Fibroblast of skin of right quadriceps (primary cell): ENCODE results near the gene DLX4.

ENCODE experiments used
- DNase-seq: peaks from one replicate; pipeline ENCODE4 v3.0.0-alpha.2; 2013

Gene DLX4, protein sequence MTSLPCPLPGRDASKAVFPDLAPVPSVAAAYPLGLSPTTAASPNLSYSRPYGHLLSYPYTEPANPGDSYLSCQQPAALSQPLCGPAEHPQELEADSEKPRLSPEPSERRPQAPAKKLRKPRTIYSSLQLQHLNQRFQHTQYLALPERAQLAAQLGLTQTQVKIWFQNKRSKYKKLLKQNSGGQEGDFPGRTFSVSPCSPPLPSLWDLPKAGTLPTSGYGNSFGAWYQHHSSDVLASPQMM

DNA sequence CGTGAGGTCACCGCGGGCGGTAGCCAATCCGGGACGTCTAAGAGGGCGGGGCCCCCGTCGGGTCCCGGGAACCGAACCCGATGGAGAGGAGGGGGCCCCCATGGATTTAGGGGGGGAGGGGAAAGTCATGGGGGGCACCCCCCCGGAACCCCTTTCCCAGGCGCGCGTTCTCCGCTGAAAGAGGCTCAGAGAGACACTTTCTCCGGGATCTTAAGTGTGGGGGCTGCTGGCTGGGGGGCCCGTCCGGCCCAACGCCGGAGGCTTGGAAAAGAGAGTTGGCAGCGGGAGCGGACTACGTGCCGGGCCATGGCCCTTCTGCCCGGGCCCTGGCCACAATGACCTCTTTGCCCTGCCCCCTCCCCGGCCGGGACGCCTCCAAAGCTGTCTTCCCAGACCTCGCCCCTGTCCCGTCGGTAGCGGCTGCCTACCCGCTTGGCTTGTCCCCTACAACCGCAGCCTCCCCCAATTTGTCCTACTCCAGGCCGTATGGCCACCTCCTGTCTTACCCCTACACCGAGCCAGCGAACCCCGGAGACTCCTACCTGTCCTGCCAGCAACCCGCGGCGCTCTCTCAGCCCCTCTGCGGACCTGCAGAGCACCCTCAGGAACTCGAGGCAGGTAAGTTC, at the start of gene DLX4:
Gene DLX4, plus strand, starts transcription at position 57 of the 626 bp plus-strand sequence. Its CDS starts 279 bp downstream, at position 336.
- DNase-seq, result no peak

DNA sequence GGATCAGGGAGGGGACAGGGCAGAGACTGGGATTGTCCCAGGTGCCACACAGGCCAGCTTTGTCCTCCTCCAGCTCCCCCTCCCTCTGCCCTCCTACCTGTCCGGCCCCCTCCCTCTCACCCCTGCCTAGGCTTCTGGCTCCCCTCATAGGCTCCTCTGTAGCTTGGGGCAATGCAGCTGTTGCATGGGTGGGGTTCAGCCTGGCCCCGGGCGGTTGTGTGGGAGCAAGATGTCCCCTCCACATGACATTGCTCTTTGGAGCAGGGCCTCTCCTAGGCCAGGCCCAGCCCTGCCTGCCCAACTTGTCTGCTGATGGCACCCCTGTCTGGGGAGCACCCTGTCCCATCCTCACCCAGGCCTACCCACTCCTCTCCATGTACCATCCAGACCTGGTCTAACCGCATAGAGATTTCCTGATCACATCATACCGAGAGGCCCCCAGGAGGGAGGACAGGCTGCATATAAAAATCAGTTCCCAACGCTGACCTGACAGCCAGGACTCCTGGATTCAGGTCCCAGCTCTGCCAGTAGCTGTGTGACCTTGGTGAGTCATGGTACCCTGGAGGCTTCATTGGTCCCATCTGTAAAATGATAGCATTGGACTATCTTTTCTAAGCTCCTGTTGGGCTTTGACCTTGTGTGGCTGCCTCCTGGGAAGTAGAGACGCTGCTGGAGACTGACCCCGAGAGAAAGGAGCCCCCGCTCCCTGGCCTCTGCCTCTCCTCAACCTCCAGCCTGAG, 48.8 kb upstream of the DLX4 start:
- DNase-seq, result no peak

DNA sequence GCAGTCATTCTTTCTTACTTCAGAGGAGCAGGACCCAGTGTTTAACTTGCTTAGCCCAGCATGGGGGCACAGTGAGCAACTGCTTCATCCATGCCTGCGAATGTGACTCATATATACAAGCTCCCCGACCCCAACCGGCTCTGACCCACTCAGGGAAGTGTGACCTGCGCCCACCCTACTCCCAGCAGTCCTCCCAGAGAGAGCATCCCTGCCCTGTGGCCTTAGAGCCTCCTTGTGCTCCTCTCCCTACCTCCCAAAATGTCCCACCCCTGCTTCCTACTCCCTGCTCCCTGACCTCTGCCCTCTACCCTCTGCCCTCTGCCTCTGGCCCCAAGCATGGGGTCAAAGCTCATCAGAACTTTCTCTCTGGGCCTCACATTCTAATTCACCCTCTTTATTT, 46.9 kb upstream of the DLX4 start:
- DNase-seq, result no peak

DNA sequence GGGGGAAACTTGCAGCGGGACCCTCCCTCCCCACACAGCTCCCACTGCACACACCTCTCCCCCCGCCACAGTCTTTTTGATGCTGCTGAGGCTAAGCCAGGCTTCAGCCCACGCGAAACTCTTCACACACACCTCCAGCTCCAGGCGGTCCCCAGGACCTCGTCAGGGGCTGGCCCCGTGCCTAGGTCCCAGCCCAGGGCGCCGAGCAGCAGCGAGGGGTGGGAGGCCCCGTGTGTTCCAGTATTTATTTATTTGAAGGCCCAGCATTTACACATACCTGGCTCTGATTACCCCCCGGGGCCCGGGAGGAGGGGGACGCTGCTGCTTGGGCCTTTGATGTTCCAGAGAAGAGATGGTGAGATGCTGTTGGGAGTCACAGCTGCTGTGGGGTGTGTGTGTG, 44.9 kb upstream of the DLX4 start:
- DNase-seq, result no peak

DNA sequence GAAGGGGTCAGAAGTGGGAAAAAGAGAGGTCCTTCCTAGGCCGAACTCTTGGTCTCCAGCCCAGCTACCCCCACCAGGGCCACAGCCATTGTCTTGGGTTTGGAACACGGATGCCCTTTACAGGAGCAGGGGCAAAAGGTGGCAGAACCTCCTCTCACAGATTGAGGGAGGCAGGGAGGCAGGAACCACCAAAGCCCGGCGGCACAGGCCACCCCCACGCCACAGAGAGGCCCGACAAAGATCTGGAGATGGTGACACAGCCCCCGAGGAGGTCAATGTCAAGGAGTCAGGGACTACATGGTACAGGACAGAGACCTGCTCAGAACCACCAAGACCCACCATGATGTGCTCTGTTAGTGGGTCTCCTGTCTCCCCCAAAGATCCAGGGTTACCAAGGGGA, 44.4 kb upstream of the DLX4 start:
- DNase-seq, result no peak

DNA sequence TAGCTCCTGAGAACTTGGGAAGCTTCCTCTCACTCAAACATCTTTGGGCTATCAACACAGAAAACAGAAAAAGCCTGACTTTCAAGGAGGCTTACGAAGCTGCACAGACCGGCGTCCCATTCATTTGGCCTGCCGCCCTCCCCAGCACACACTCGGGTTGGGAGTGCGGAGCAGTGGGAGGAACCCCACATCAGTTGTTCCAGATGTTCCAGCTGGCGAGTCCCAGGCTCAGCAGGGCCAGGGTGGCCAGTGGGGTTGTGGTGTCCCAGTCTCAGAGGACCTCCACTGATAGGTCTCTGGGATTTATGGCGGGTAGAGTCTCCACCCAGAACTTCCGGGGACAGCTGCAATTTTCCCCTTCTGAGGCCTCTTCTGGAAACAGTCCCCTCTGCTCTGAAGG, 43.1 kb upstream of the DLX4 start:
- DNase-seq, result no peak

DNA sequence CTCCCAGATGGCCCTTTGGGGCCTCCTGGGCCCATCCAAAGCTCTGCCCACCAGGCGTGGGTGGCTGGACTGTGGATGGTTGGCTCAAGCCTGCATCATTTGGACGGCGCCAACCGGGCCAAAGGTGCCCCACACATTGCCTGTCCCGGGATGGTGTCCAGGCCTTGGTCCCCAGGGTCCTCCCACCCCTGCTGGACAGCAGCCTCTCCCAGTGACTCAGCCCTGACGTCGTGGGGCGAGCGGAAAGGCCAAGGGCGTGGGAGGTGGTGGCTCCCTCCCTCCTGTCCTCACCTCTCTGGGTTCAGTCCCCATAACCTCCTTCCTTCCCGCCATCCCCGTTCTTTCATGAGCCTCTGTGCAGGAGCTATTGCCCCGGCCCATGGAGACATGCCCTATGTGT, 42.1 kb upstream of the DLX4 start:
- no peak for DNase-seq

DNA sequence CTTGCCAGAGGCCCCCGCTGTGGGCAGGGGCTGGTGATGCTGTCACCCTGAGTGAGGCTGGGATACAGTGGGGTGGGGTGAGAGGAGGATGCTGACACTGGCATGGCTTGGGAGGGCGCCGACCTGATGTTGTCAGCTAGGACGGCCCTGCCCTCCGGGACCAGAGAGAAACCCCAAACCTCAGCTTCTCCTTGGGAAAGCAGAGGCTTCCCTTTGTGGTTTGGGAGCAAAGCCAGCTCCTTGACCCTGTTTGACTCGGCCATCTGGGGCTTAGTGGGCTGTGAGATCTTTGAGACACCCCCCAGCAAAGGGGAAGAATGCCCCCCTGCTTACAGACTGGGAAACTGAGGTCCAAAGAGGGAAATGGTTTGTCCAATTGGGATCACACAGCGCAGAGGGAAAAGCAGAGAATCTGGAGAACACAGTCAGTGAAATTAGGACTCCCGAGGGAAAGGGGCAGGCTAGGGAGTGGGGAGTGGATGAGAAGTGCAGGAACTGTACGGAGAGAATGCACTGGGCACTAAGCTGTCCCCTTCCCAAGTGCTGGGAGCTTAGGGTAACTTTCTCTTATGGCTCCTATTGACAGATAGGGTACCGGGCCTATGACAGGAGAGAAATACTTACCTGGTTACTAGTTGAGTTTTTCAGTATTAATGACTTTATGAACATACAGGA, 40.7 kb upstream of the DLX4 start:
- DNase-seq, result no peak

DNA sequence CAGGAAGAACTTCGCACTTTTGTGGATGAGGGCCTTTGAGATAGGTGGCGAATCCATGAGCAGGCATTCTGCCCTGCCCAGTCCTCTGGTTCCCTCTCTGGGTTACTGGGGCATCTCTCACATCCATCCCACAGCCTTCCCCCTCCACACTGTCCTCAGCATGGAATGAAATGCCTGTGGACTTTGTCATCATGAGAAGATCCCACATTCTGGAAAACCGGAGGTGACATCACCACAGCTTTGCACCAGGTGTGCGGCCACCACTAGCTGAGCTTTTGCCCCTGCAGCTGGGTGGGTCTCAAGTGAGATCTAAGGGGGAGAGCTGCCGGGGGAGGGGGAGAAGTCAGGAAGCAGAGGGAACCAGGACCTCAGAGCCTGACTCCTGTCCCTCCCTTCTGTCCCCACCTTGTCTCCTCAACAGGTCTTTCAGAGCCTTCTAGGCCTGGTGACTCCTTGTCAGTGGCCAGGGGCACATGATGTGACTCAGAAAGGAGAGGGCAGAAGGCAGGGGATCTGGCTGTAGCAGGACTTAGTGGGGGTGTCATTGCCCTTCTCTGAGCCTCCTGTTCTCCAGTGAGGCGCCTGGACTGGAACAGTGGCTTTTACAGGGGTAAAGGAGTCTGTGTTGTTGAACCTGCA, 40.0 kb upstream of the DLX4 start:
- DNase-seq, result peak; percentile 67

DNA sequence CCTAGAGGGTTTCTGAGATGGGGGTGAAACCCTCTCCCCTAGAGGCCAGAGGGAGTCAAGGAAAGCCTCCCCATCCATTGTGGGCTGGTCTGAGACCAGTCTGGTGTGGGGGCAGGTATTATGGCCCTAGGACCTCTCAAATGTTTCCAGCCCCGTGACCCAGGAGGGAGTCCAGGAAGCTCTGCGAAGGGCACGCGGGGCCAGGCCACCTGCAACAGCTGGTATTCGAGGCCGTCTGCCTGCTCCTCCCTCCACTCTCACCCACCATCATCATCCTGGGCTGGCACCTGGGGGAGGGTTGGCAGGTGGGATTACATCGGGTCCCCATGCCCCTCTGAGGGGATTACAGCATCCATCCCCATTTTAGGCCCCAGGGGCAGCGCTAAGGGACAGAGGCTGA, 38.1 kb upstream of the DLX4 start:
- no peak for DNase-seq

DNA sequence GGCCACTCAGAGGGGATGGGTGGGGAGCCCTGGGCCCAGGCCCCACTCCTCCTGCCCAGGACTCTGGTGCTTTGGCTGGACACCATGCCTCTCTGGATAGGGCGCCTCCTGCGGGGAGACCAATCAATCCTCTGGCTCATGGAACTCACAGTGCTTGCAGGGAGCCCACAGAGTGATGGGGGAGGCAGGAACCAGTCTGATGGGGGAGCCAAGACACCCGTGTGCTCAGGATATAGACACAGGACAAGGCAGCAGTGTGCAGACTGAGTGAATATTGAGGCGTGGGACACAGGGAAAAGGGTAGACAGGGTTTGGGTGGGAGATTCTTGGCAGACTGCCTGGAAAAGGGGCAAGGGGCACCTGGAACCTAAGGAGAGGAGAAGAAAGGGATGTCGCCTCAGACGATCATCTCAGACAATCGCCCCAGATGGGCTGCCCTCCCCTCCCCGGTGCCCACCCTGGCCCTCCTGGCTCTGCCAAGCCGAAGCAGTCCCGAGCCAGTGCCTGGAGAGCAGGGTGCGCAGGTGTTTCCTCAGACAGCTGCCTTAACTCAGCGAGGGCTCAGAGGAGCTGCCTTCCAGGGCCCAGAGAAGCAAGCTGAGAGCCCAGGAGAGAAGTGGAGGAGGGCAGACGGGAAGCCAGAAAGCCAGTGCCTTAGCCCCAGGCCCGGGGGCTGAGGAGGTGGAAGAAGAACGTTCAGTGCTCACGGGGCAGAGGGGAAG, 37.4 kb upstream of the DLX4 start:
- no peak for DNase-seq

DNA sequence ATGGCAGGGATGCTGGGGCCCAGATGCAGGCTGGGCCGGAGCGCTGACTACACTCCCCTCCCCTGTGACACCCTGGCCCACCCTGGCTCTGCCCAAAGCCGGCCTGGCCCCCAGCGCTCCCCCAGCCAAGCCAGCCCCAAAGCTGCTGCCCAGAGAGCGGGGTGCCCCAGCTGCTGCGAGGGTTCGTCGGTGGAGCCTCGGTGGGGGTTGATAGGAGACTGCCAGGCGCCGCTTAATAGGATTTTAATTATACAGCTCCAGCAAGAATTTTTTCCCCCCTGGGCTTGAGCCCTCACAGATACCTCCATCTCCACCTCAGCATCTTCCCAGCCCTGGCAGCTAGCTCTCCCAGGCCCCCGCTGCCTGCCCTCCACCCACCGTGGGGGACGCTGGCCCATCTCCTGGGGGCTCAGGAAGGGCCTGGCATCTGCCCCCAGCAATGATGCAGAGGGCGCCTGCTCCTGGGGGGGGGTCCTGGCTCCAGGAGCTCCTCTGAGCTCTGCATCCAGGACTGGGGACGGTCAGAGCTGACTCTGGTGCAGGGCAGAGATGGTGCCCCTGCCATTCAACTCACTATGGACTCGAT, 36.8 kb upstream of the DLX4 start:
- no peak for DNase-seq

DNA sequence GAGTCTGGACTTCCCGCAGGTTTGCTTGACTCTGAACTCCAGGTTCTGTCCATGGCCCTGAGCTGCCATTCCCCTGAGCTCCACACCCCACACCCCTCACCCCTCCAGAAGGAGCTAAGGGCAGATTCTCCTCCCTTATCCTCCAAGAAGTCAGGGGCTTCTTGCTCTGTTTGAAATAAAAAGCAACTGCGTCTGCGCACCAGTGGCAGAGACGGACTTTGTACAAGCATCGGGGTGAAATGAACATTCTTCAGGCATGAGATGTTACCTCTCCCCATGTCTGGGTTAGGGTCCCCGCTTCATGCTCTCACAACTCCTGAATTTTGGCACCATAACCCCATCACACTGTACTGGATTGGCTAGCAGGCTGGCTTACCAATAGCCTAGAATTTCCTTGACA, 36.1 kb upstream of the DLX4 start:
- DNase-seq, result no peak

DNA sequence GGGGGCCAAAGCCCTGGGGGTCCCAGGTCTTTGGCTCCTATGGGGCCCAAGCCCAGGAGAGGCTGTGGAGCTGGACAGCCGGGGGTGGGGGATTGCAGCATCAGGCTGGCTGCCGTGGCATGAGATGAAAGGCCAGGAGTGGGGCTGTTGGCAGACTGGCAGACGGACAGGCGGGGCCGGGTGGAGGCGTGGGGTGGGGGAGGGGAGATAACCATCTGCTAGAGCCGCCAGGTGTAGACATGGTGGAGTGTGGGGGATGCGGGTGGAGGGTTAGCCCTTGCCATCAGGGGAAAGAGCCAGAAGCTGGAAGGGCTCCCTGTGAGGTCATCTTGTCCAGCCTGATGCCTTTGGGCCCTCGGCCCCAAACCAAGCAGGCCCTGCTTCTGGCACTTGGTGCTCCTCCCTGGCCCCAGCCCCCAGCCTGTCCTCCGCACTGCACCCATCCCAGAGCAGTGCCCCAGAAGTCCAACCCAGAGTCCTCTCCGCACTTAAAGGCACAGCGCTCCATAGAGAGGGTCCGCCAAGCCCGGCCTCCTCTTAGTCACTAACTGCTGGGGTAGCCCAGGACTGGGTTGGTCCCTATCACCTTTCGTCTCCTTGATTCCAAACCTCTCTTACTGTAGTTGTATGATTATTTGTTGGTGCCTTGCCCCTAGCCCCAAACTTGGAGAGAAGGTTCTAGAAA, 33.3 kb upstream of the DLX4 start:
- DNase-seq, result no peak

DNA sequence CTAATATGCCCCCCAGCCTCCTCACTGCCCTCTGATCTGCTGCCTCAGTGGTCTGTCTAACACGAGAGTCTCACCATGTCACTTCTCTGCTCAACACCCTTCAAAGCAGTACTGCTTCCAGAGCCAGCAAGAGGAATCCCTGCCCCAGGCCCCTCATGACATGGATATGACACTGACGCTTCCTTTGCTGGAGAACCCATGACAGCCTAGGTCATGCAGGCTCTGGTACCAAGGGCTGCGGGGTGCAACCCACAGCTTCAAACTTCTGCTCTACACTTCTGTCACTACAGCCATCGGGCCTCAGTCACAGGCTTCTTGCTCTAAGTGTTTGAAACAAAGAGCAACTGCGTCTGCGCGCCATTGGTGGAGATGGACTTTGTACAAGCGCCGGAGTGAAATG, 32.6 kb upstream of the DLX4 start:
- no peak for DNase-seq

DNA sequence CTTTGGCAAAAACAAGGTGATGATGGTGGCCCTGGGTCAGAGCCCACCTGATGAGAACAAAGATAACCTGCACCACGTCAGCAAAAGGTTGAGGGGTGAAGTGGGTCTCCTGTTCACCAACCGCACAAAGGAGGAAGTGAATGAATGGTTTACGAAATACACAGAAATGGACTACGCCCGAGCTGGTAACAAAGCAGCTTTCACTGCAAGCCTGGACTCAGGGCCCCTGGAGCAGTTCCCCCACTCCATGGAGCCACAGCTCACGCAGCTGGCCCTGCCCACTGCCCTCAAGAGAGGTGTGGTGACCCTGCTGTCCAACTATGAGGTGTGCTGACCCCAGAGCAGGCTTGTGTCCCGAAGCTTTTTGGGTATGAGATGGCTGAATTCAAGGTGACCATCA, 29.7 kb upstream of the DLX4 start:
- no peak for DNase-seq

DNA sequence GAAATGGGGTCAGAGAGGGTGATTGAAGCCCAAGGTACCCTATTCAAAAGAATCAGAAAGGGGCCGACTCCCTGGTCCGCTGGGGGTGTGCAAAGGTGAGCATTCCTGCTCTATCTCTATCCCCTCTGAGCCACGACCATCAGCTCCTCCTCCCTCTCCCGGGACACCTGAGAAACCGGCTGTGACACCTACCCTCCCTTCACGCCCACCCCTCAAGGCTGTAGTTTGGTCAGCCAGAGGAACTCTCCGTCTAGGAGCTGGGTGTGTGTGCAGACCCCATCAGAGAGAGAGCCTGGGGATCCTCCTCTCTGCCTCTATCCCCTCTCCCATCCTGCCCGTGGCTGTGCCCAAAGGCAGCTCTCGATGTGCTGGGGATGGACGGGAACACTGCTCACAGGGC, 27.6 kb upstream of the DLX4 start:
- no peak for DNase-seq

DNA sequence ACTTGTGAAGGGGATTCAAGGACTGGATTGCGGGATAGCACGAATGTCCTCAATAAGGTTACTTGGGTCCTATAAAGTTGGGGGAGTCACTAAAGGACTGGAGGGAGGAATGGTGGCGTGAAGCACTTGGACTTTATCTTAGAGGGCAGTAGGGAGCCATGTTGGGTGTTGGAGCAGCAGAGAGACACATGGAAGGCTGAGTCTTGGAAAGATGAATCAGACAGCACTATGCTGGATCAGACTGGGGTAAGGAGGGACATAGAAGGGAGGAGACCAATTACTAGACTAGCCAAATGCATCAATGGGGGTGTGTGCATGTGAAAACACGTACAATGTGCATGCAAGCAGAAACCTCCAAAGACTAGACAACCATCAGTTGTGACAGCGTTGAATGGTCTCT, 26.0 kb upstream of the DLX4 start:
- DNase-seq, result no peak

DNA sequence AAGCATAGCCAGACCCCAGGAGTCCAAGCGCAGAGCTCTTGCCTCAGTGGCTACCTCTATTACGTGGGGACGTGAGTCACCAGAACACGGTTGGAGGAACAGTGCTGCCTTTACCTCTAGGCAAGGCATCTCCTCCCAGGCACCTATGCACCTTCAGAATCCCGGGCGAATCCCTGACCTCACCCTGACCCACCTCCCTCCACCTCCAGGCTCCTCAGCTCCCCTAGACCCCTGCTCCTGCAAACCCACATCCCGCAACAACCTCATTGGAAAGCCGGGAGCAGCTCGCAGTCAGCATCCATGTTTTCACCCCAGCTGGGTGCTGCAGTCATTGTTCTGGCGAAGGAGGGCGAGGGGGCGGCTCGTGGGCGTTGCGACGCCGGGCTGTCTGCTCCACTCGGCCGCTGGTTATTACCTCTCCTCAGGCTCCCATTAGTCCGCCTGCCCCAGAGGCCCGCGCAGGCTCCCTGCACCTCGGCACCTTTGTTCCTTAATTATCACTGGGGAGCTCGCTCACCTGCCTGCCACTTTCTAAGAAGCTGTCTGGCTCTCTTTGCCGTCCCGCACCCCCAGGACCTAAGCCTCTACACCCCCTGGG, 24.6 kb upstream of the DLX4 start:
- DNase-seq, result no peak

DNA sequence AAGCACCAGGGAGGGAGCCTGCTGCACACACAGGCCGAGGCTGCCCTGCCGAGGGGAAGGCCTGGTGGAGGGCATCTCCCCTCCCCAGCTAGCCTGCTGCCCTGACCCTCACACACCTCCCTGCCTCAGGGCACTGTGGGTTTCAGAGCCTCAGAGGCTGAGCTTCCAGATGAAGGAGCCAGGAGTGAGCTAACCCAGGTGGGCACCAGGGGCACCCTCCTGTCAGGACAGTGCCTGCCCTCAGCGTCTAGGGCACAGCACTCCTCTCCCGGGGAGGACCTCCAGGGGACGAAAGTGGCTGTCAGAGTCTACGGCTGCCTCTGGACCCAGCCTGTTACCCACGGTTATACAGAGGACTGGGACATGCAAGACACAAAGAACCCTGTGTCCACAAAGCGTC, 22.8 kb upstream of the DLX4 start:
- no peak for DNase-seq

DNA sequence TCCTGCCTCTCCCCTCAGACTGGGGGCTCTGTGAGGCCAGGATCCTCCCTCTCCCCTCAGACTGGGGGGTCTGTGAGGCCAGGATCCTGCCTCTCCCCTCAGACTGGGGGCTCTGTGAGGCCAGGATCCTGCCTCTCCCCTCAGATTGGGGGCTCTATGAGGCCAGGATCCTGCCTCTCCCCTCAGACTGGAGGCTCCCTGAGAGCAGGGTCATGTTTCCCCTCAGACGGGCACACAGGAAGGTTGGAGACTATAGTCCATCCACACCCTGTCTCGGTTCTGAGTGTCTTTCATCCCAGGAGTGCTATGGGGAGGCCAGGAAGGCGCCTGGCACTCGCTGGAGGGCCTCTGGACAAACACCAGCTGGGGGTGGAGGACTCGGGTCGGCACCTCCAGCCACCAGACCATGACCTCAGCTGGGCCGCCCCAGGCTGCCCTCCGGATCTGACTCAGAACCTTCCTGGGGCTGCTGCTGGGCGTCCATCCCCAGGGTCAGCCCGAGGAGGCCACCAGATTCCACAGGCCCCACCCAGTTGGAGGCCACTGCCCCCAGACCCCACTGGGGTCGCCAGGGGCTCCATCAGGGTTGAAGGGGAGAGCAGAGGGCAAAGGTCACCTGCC, 21.9 kb upstream of the DLX4 start:
- DNase-seq, result no peak
